ENCODE data around the gene CD59.

GRCh38 chr11:33696411-33696810 is 39.8 kb downstream of the CD59 start:
- TF ChIP-seq FOXP2 (optimal IDR thresholded peaks at IDR 0.05; ENCODE audit: borderline replicate concordance, extremely low read depth, extremely low read length, insufficient read depth) (no peak), TAF1 (IDR thresholded peaks at IDR 0.05; ENCODE audit: borderline replicate concordance, insufficient read depth, low read length) (no peak), SIN3A (IDR thresholded peaks at IDR 0.05; ENCODE audit: borderline replicate concordance, insufficient read depth, low read length) (no peak), REST (IDR thresholded peaks at IDR 0.05; ENCODE audit: insufficient read depth in 1 of 2, low read depth in 2 of 2, low read length in 2 of 2) (no peak)
